HG03575 (cell line): Measurements from ENCODE around the gene KISS1.

ENCODE experiments used
- ATAC-seq: cut with Tn5 transposase; IDR thresholded peaks from one replicate; pipeline ENCODE4 v1.9.1; 2021; ENCODE audit not compliant: unreplicated experiment, insufficient number of reproducible peaks, low FRiP score; ENCODE audit errors: extremely low read depth

The KISS1 gene

DNA sequence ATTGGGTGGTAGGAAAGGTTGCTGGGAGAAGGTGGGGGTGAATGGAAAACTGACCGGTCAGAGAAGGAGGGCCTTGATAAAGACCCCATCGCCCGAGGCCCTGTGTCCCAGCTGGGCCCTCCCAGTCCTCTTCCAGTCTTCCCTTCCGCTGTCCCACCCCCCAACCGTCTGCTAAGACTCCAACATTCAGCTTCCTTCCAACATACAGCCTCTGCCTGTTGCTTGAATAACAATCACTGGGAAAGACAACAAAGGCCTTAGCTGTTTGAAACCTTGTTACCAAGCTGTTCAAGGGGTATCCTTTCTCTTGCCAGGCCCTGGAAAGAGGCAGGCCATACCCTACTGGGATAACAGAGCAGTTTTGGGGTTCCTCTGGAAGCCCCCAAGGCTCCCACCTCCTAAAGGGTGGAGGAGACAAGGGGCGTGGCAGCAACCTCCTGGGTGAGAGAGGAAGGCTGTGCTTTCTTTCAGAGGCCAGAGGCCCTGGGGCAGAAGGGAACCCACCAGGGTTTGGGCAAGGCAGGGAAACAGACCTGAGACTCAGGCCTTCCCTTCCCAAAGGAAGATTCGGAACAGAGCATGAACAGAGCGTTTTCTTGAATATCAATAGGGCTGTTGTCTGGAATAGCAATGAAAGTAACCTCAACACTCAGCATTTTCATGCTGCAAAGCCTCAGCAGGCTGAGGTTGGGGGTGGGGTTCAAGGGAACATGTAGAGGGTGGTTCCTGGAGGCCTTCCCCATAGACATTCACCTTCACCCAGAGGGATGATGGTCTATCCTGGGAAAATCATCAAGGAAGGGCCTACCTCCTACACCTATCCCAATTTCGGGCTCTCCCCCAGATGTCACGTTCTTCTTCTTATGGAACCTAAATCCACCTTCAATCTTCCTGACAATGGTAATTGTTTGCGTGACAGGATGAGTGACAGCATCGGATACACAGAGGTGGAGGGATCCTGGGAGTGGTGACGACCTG is 48.6 kb downstream of the KISS1 start:
- no peak for ATAC-seq

DNA sequence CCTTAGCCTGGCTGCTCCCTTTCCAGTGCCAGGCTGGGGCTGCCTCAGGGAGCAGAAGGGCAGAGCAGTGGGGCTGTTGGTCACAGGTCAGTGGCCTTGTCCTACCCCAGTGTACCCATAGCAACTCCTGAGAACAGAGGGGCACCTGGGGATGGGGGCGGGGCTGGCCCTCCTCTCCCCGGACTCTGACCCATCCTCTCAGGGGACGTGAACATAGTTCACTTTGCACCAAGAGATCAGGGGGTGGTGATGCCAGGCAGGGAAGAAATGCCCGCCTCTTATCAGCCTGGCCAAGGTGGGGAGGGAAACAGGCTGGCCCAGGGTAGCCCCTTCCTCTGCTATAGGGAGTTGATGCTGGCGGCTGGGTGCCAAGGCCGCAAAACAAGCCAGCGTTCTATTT is 49.3 kb downstream of the KISS1 start:
- ATAC-seq: no peak

DNA sequence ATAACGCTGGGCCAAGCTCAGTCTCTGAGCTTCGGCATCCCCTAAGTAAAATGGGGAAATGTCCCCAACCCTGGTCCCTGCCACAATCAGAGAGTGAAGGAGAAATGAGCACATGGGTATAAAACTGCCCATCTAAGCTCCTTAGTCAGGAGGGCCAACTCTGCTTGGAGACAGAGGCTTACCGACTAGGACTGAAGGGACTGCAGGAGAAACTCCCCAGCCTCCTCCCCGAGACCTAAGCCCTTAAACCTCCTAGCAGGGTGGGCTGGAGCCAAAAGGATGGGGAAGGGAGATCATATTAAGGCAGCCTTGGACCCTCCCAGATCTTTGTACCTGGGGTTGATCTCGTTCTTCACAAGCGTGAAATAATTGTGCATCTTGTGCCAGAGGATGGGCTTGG is 50.0 kb downstream of the KISS1 start:
- ATAC-seq: no peak

DNA sequence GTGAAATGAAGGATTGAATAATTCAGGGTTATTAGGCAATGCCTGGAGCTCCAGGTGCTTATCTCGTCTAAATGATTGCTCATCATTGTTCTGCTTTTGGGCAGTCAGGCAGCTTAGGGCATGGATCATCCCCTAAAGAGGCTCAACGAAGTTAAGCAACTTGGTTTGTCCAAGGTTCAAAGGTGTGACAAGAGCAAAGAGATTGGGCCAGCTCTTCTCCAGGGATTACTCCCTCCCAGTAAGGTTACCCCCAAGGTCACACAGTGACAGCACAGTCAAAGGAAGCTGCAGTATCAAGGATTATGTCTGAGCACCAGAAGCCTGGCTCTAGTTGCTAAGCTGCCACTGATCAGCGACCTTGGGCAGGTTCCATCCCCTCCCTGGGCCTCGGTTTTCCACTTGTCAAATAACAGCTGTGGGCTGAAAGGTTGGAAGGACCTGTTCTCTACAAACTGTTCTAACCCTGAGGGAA is 51.2 kb downstream of the KISS1 start:
- no peak for ATAC-seq

DNA sequence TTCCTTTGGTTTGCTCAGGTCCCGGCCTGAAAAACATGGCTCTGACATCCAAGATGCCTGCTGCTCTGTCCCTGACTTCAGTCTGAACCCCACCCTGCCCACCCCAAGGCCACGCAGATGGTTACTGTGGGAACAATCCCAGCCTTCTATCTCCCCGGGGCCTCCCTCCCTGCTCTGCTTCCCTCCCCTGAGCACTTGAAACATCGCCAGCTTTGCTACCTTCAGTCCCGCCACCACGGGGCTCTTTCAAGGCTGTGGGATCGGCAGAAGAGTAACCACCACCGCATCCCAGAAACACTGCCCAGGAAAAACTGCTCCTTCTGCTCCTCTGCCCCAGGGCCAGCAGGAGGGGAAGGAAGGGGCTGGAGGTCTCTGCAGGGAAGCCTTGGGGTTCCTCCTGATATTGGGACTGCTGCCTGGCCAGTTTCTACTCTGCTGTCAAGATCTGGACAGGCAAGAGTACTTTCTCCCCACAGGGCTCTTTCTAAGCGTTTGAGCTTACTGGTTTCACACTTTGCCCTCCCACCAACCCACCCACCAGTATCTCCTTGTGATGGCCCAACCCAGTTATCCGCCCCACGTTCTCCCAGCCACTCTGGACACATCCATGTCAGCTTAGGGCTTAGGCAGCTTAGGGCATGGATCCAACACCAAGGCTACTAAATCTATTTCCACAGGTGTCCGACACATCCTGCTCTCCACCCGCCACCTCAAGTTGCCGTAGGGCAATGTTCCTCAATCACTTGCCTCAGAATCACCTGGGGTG is 52.8 kb downstream of the KISS1 start:
- no peak for ATAC-seq

DNA sequence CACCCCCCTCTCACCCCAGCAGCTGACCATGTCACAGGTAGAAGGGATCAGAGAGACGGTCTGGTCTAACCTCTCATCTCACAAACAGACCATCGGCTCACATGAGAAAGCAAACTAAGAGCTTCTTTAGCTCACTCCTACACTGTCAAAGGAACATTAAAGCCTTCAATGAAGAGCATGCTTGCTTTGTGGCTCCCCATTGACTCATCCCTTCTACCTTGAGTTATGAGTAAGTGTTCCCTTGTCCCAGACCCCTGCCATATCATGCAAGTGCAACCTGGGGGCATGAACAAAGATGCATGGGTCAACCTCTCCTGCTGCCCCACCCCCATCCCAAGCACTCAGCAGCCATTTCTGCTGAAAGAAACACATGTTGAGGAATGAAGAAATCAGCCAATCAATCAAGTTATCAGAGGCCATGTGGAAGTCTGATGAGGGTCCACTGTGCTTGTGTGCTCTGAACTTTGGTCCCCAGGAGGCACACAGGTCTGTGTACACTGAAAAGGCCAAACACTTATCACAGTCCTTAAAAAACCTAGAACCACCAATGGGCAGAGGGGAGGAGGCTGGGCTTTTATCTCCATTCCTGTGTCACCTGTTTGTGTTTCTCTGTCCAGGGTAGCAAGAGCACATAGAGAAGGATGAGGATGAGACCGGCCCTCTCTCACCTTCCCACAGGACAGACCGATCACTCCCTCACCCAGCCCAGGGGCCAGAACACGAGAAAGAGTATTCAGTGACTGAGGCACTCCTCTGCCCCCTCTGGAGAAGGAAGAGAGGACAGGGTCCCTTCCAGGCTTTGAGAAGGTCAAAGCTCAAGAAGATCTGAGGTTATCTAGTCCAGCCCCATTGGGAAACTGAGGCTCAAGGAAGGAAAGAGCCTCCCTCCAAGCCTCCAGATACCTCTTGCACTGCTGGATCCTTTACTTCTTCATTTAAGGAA is 54.0 kb downstream of the KISS1 start:
- ATAC-seq: no peak

DNA sequence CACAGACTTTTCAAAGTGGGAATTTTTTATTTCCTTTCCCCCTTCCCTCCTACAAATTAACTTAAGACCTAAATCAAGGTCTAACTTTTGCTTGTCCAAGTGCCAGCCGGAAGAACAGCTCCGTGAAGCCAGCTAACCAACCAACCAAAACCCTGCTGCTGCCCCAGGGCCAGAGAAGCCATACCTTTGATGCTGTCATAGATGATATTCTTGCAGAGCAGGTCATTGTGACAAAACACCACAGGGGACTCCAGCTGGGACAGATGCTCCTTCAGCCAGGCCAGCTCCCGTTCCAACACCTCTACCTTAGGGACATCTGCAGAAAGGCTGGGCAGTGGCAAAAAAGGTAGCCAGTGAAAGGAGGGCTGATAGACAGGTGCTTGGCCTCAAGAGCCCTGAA is 55.2 kb downstream of the KISS1 start:
- ATAC-seq: no peak
